ENCODE results near the gene FAM47E.

DNA sequence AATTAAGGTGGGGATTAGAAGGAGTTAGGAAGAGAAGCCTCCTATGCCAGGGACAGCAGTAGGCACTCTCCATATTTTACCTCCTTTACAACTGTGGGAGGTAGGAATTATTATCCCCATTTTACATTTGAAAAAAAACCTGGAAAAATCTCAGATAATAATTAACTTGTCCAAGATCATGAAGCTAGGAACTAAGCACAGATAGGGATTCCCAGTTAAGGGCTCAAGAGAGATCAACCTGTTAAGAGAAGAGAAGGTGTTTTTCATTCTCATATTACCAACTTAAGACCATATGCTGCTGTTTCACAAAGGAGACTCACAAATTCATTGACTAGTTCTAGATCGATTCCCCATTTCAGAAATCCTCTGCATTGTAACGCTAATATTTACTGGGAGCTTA lies 16.1 kb upstream of the FAM47E start:
- no peak for TF ChIP-seq CTCF (IDR thresholded peaks at IDR 0.05)
- TF ChIP-seq POLR2A (IDR thresholded peaks at IDR 0.05) = no peak
